HG03575 (cell line): ENCODE measurements around the gene SAMD10.
"Not testable (repeated sequence)": the region's sequence is repeated elsewhere in the genome, so short reads cannot be mapped to it uniquely, and the experiment has no call there.

ENCODE experiments used
- ATAC-seq: cut with Tn5 transposase; IDR thresholded peaks from one replicate; pipeline ENCODE4 v1.9.1; 2021; ENCODE audit not compliant: unreplicated experiment, insufficient number of reproducible peaks, low FRiP score; ENCODE audit errors: extremely low read depth

Gene SAMD10

DNA sequence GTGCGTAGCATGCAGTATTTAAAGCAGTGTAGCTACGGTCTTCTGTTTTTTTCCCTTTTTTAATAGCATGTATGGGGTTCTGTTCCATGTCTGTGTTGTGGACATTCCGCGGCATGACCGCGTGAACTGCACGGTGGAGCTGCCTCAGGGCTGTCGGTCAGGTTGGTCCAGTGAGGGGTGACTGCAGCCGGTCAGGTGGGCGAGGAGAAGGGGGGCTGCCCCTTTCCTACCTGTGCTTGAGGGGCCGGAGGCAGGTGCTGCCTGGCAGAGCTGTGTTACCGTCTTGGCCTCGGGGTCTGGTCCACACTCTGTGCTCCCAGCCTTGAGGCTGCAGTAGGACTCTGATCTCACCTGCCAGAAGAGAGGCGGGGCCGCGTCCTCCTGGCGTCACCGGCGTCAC is 47.7 kb downstream of the SAMD10 start:
- ATAC-seq, result no peak

DNA sequence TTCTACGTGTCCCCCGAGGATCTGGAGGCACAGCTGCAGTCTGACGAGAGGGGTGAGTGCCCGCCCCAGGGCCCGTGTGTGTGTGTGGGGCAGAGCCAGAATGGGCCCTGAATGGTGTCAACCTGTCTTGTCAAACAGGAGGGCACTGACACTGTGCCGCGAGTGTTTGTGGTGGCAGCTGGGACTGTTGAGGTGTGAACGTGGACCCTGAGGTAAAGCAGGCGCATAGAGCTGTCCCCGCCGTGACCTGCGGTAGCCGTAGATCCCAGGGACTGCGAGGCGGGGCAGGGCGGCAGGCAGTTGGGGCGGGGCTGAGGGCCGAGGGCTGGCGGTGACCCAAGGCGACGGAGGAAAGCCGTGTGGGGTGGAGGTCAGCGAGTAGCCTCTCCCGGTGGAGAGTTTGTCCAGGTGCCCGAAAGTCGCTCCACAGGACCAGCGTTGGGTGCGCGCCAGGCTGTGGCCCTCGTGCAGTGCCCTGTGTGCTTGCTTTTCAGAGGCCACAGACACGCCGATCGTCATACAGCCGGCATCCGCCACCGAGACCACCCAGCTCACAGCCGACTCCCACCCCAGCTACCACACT is 48.4 kb downstream of the SAMD10 start:
- ATAC-seq, result no peak

DNA sequence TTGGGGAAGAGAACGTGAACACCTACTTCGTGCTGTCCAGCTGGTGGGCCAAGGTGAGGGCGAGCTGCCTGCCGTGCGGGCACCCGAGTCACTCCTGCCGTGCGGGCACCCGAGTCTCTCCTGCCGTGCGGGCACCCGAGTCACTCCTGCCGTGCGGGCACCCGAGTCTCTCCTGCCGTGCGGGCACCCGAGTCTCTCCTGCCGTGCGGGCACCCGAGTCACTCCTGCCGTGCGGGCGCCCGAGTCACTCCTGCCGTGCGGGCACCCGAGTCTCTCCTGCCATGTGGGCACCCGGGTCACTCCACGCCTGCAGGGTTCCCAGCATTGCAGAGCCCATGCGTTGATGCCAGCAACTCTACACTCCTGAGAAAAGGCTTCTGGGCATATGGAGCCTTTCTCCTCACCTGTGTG is 50.0 kb downstream of the SAMD10 start:
- not testable (repeated sequence) for ATAC-seq

DNA sequence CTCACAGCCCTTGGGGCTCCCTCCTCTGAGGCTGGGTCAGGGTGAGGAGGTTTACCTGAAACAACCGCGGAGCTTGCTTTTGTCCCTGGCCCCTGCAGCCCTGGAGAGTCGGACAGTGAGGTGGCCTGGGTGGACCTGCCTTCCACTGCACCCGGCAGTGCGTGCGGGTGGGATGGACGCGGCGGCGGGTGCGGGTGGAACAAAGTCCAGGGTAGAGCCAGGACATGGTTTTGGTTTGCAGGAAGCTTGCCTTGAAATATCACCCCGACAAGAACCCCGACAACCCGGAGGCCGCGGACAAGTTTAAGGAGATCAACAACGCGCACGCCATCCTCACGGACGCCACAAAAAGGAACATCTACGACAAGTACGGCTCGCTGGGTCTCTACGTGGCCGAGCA is 50.4 kb downstream of the SAMD10 start:
- no peak for ATAC-seq

DNA sequence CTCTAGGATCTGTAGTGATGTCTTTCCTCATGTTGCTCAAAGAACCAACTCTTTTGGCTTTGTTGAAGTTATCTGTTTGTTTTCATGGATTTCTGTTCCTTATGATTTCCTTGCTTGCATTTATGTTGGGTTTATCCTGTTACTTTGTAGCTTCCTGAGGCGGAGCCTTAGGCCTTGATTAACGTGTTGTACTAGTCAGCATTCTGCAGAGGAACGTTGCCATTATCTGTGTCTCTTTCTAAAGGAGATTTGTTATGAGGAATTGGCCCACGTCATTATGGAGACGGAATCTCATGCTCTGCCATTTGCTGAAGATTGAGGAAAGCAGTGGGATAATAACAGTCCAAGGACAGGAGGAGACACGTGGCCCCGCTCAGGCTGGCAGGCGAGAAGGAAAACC is 53.1 kb downstream of the SAMD10 start:
- no peak for ATAC-seq

DNA sequence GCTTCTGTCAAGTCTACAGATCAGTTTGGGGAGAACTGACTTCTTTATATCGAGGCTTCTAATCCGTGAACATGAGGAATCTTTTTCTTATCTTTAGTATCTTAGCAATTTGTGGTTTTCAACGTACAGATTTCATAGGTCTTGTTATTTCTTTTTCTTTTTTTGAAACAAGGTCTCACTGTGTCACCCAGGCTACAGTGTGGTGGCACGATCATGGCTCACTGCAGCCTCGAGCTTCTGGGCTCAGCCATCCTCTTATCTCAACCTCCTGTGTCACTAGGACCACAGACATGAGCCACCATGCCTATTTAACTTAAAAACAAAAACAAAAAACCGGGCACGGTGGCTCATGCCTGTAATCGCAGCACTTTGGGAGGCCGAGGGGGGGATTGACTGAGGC is 55.2 kb downstream of the SAMD10 start:
- no peak for ATAC-seq
